GM19239 (cell line): ENCODE measurements around the gene PRDM16.

Experiments used
- DNase-seq: peaks from one replicate; pipeline ENCODE4 v3.0.0; 2011; ENCODE audit warnings: low spot score; ENCODE audit not compliant: insufficient read length
- FAIRE-seq: peaks from 2 replicates; lab custom pipeline; 2011; peaks lifted over from hg19 to GRCh38; lab: Jason Lieb, UNC

The PRDM16 gene

GRCh38 chr1:3478187-3478586, 409.2 kb downstream of the PRDM16 start:
- FAIRE-seq = no peak
- no peak for DNase-seq

- DNase-seq (no peak), FAIRE-seq (no peak)
Observed at GRCh38 chr1:3479511-3480368, 410.7 kb downstream of the PRDM16 start.

GRCh38 chr1:3480369-3480719, 411.3 kb downstream of the PRDM16 start:
- DNase-seq (no peak), FAIRE-seq (no peak)

GRCh38 chr1:3481046-3481445, 412.0 kb downstream of the PRDM16 start:
- DNase-seq (no peak), FAIRE-seq (no peak)

- FAIRE-seq (no peak), DNase-seq (no peak)
Observed at GRCh38 chr1:3481836-3482375, 412.9 kb downstream of the PRDM16 start.

GRCh38 chr1:3482378-3482849, 413.4 kb downstream of the PRDM16 start:
- FAIRE-seq = no peak
- DNase-seq = peak; percentile 53

- FAIRE-seq (no peak), DNase-seq (no peak)
Observed at GRCh38 chr1:3483380-3483779, 414.4 kb downstream of the PRDM16 start.

- FAIRE-seq (no peak), DNase-seq (peak; percentile 65)
Observed at GRCh38 chr1:3483801-3484444, 414.9 kb downstream of the PRDM16 start.

GRCh38 chr1:3485016-3485415, 416.0 kb downstream of the PRDM16 start:
- no peak for DNase-seq
- no peak for FAIRE-seq
